ENCODE measurements around the gene AP4E1.

The AP4E1 gene

DNA sequence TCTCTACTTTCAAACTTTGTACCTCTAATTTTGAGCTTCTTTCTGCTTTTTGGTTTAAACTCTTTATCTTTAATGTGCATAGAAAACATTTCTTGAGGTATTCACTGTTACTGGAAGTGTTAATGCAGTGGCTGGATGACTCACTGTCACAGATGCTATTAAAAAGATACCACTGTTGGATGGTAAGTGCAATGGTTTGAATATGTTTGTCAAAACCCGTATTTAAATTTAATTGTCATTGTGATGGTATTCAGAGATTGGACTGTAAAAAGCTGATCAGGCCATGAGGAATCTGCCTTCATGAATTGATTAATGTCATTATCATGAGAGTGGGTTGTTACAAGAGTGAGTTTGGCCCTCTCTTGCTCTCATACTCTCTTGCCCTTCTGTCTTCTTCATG lies 70.6 kb downstream of the AP4E1 start:
- TF ChIP-seq FOXP2 (optimal IDR thresholded peaks at IDR 0.05; ENCODE audit: borderline replicate concordance, extremely low read depth, extremely low read length, insufficient read depth) = no peak
- TF ChIP-seq, protein P1, sequence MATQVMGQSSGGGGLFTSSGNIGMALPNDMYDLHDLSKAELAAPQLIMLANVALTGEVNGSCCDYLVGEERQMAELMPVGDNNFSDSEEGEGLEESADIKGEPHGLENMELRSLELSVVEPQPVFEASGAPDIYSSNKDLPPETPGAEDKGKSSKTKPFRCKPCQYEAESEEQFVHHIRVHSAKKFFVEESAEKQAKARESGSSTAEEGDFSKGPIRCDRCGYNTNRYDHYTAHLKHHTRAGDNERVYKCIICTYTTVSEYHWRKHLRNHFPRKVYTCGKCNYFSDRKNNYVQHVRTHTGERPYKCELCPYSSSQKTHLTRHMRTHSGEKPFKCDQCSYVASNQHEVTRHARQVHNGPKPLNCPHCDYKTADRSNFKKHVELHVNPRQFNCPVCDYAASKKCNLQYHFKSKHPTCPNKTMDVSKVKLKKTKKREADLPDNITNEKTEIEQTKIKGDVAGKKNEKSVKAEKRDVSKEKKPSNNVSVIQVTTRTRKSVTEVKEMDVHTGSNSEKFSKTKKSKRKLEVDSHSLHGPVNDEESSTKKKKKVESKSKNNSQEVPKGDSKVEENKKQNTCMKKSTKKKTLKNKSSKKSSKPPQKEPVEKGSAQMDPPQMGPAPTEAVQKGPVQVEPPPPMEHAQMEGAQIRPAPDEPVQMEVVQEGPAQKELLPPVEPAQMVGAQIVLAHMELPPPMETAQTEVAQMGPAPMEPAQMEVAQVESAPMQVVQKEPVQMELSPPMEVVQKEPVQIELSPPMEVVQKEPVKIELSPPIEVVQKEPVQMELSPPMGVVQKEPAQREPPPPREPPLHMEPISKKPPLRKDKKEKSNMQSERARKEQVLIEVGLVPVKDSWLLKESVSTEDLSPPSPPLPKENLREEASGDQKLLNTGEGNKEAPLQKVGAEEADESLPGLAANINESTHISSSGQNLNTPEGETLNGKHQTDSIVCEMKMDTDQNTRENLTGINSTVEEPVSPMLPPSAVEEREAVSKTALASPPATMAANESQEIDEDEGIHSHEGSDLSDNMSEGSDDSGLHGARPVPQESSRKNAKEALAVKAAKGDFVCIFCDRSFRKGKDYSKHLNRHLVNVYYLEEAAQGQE (IDR thresholded peaks at IDR 0.05; ENCODE audit: insufficient read depth in 1 of 2, low read depth in 2 of 2, low read length in 2 of 2) = no peak
- no peak for TF ChIP-seq POLR2AphosphoS5 (IDR thresholded peaks at IDR 0.05; ENCODE audit: low read depth, low read length)
- no peak for TF ChIP-seq SIN3A (IDR thresholded peaks at IDR 0.05; ENCODE audit: borderline replicate concordance, insufficient read depth, low read length)
- no peak for TF ChIP-seq TAF1 (IDR thresholded peaks at IDR 0.05; ENCODE audit: borderline replicate concordance, insufficient read depth, low read length)

DNA sequence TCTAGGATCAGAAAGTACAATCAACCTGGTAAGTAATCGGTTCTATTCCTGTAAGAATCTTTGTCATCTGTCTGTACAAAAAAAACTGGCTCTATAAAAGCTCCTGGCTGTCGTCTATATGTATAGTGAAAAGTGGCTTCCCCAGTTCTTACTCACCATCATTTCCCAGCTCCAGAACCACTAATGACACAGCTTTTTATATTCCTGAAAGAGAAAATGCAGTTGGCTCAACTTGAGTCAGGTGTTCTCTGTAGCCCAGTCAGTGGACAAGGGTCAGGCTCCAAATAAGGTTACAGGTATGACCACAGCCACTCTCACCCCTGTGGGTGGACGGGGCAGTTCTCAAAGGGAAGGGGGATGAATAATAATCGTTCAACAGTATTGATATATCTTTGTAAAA lies 85.1 kb downstream of the AP4E1 start:
- TF ChIP-seq FOXP2 (optimal IDR thresholded peaks at IDR 0.05; ENCODE audit: borderline replicate concordance, extremely low read depth, extremely low read length, insufficient read depth) = no peak
- TF ChIP-seq, protein P1 (IDR thresholded peaks at IDR 0.05; ENCODE audit: insufficient read depth in 1 of 2, low read depth in 2 of 2, low read length in 2 of 2) = no peak
- no peak for TF ChIP-seq POLR2AphosphoS5 (IDR thresholded peaks at IDR 0.05; ENCODE audit: low read depth, low read length)
- TF ChIP-seq SIN3A (IDR thresholded peaks at IDR 0.05; ENCODE audit: borderline replicate concordance, insufficient read depth, low read length) = no peak
- TF ChIP-seq TAF1 (IDR thresholded peaks at IDR 0.05; ENCODE audit: borderline replicate concordance, insufficient read depth, low read length) = no peak

DNA sequence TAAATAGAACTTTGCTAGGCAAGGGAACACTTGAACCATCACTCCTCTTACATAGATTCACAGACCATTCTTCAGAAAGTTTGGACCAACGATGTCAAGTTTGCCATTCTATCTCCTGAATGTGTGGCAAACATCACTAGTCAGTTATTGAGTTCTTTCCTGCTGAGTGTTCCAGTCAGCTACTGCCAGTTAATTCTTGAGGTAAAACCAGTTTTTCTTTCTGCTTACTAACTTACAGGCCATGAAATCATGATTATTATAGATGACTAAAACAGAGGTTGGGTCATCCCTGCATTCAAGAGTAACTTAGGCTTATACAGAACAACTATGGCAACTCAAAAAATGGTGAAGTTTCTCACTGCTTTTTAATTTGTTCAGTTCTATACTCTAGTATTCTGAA lies 88.2 kb downstream of the AP4E1 start:
- TF ChIP-seq TAF1 (IDR thresholded peaks at IDR 0.05; ENCODE audit: borderline replicate concordance, insufficient read depth, low read length) = no peak
- TF ChIP-seq SIN3A (IDR thresholded peaks at IDR 0.05; ENCODE audit: borderline replicate concordance, insufficient read depth, low read length) = no peak
- TF ChIP-seq, protein P1 (IDR thresholded peaks at IDR 0.05; ENCODE audit: insufficient read depth in 1 of 2, low read depth in 2 of 2, low read length in 2 of 2) = no peak
- no peak for TF ChIP-seq POLR2AphosphoS5 (IDR thresholded peaks at IDR 0.05; ENCODE audit: low read depth, low read length)
- no peak for TF ChIP-seq FOXP2 (optimal IDR thresholded peaks at IDR 0.05; ENCODE audit: borderline replicate concordance, extremely low read depth, extremely low read length, insufficient read depth)

GRCh38 chr15:50997371-50998051 lies 89.0 kb downstream of the AP4E1 start:
- no peak for TF ChIP-seq FOXP2 (optimal IDR thresholded peaks at IDR 0.05; ENCODE audit: borderline replicate concordance, extremely low read depth, extremely low read length, insufficient read depth)
- no peak for TF ChIP-seq POLR2AphosphoS5 (IDR thresholded peaks at IDR 0.05; ENCODE audit: low read depth, low read length)
- TF ChIP-seq, protein P1 (IDR thresholded peaks at IDR 0.05; ENCODE audit: insufficient read depth in 1 of 2, low read depth in 2 of 2, low read length in 2 of 2) = no peak
- TF ChIP-seq SIN3A (IDR thresholded peaks at IDR 0.05; ENCODE audit: borderline replicate concordance, insufficient read depth, low read length) = no peak
- no peak for TF ChIP-seq TAF1 (IDR thresholded peaks at IDR 0.05; ENCODE audit: borderline replicate concordance, insufficient read depth, low read length)
